Osteoblast (primary cell): ENCODE data around the gene IL27RA. TPM values are rescaled to one million over a fixed set of nuclear protein-coding genes. Genes with fewer than 3 reads are reported as not detected.
"Not testable (repeated sequence)": the region's sequence is repeated elsewhere in the genome, so short reads cannot be mapped to it uniquely, and the experiment has no call there.

Experiments
- DNase-seq: peaks from one replicate; pipeline ENCODE4 v3.0.0; 2011; ENCODE audit warnings: low spot score, mixed read lengths; ENCODE audit not compliant: insufficient read length; ENCODE audit errors: missing footprints
- H2AFZ ChIP-seq: 2 replicates; pipeline ENCODE4 v1.6.0; 2011; ENCODE audit warnings: mild to moderate bottlenecking, low read length
- H3K27ac ChIP-seq: 2 replicates; pipeline ENCODE4 v1.5.1; 2011; ENCODE audit warnings: mild to moderate bottlenecking, low read depth, low read length, moderate library complexity
- H3K27me3 ChIP-seq: 2 replicates; pipeline ENCODE4 v1.6.0; 2012; ENCODE audit warnings: mild to moderate bottlenecking, control low read depth, inconsistent platforms, low read length, moderate library complexity; ENCODE audit not compliant: insufficient read depth
- H3K36me3 ChIP-seq: 2 replicates; pipeline ENCODE4 v1.5.1; 2011; ENCODE audit warnings: mild to moderate bottlenecking, low read length, control low read depth, moderate library complexity; ENCODE audit not compliant: insufficient read depth
- H3K4me1 ChIP-seq: 2 replicates; pipeline ENCODE4 v1.5.1; 2011; ENCODE audit warnings: mild to moderate bottlenecking, low read length, control low read depth, moderate library complexity; ENCODE audit not compliant: insufficient read depth
- H3K4me2 ChIP-seq: 2 replicates; pipeline ENCODE4 v1.6.0; 2011; ENCODE audit warnings: mild to moderate bottlenecking, low read length; ENCODE audit not compliant: insufficient read depth
- H3K4me3 ChIP-seq: fragments of 200-600 bp; sonication (generic); 3 replicates; pipeline ENCODE4 v1.5.1; 2012; ENCODE audit warnings: mild to moderate bottlenecking, low read length, inconsistent platforms; ENCODE audit not compliant: insufficient read depth
- H3K79me2 ChIP-seq: 2 replicates; pipeline ENCODE4 v1.6.0; 2012; ENCODE audit warnings: mild to moderate bottlenecking, low read length, control low read depth, inconsistent platforms; ENCODE audit not compliant: insufficient read depth
- H3K9me3 ChIP-seq: 2 replicates; pipeline ENCODE4 v1.5.1; 2011; ENCODE audit warnings: low read depth, low read length, control low read depth
- H4K20me1 ChIP-seq: 2 replicates; pipeline ENCODE4 v1.6.0; 2012; ENCODE audit warnings: mild to moderate bottlenecking, low read length, control low read depth; ENCODE audit not compliant: insufficient read depth
- CTCF ChIP-seq: IDR thresholded peaks from 2 replicates; pipeline ENCODE4 v1.5.1; 2011; ENCODE audit warnings: mild to moderate bottlenecking, low read depth, low read length, moderate library complexity; ENCODE audit errors: extremely low read depth
- total RNA-seq: library from RNA; depleted of rRNA; stranded (reverse); fragments of >200 nt; gene quantifications from 2 replicates; pipeline ENCODE4 v1.2.3, GENCODE V29; 2012

Gene IL27RA
- total RNA-seq, 1 donor: 1.1 TPM

- H3K9me3 ChIP-seq: no peaks in the 10 kb centered on the region
- H3K27me3 ChIP-seq: no peaks in the 10 kb centered on the region
- TF ChIP-seq CTCF: no peak
- no peak overlapping the region for H2AFZ ChIP-seq
- no peak overlapping the region for H3K4me2 ChIP-seq
- no peaks in the 10 kb centered on the region for H3K4me1 ChIP-seq
- no peak overlapping the region for H3K27ac ChIP-seq
- no peak for DNase-seq
- no peaks in the 10 kb centered on the region for H3K36me3 ChIP-seq
- H4K20me1 ChIP-seq: no peaks in the 10 kb centered on the region
- no peak overlapping the region for H3K4me3 ChIP-seq
- H3K79me2 ChIP-seq: no peaks in the 10 kb centered on the region
These were observed 10.1 kb upstream of the IL27RA start for GRCh38 chr19:14021474-14021873.

- Histone ChIP-seq H4K20me1 (no peaks in the 10 kb centered on the region), H3K27me3 (no peaks in the 10 kb centered on the region), H3K79me2 (no peaks in the 10 kb centered on the region), H3K4me1 (no peaks in the 10 kb centered on the region), H2AFZ (no peak overlapping the region), H3K9me3 (no peaks in the 10 kb centered on the region), H3K4me3 (no peak overlapping the region), H3K27ac (no peak overlapping the region), H3K4me2 (no peak overlapping the region), H3K36me3 (no peaks in the 10 kb centered on the region)
- no peak for DNase-seq
- no peak for TF ChIP-seq CTCF
These were observed 9.1 kb upstream of the IL27RA start for GRCh38 chr19:14022469-14022868.

GRCh38 chr19:14023404-14024235 lies 7.9 kb upstream of the IL27RA start:
- Histone ChIP-seq H3K4me1 (no peaks in the 10 kb centered on the region), H3K4me3 (no peak overlapping the region), H4K20me1 (no peaks in the 10 kb centered on the region), H3K27me3 (peaks cover 7% of the 10 kb centered on the region), H3K4me2 (no peak overlapping the region), H3K36me3 (no peaks in the 10 kb centered on the region), H3K79me2 (no peaks in the 10 kb centered on the region), H3K9me3 (no peaks in the 10 kb centered on the region), H3K27ac (no peak overlapping the region), H2AFZ (peak overlapping the region; percentile 65)
- peak; percentile 54 for TF ChIP-seq CTCF
- DNase-seq: peak; percentile 84

GRCh38 chr19:14026652-14027192 lies 4.8 kb upstream of the IL27RA start:
- not testable (repeated sequence) for H3K36me3 ChIP-seq, H2AFZ ChIP-seq, H4K20me1 ChIP-seq, H3K27ac ChIP-seq, DNase-seq, H3K79me2 ChIP-seq, H3K9me3 ChIP-seq, H3K4me1 ChIP-seq, H3K4me2 ChIP-seq, H3K4me3 ChIP-seq
- peaks cover 17% of the 10 kb centered on the region for H3K27me3 ChIP-seq
